ENCODE results near the gene SMAD9.

The SMAD9 gene

DNA sequence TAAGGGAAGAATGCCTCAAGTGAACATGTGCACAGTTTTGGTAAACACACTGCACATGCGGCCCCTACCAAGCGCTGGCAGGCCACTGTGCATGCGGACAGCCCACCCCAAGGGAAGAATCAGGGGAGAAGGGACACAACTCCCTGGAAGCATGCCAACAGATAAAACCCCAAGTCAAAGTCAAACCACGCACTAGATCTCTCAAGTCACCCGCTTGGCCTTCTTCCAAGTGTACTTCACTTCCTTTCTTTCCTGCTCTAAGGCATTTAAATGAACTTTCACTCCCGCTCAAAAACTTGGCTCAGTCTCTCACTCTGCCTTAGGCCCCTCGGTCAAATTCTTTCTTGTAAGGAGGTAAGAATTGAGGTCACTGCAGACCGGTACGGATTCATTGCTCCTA is 105.6 kb downstream of the SMAD9 start:
- DNase-seq, result peak; percentile 52

DNA sequence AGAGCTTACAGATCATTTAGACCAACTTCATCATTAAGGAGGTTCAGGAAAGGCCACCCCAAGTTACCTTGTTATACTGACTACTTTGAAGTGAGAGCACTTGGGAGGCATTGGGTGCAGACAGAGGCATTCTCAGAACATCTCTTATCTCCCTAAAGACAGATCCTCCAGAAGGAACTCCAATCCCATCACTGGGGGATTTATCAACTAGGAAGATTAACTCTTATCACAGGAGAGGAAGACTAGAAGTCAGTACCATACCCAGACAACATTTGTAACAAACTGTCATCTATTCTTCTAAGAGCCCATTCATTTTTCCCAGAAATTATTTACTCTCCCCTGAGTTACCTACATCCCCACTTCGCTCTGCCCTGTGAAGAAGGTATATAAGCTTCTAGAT is 106.8 kb downstream of the SMAD9 start:
- peak; percentile 90 for DNase-seq

DNA sequence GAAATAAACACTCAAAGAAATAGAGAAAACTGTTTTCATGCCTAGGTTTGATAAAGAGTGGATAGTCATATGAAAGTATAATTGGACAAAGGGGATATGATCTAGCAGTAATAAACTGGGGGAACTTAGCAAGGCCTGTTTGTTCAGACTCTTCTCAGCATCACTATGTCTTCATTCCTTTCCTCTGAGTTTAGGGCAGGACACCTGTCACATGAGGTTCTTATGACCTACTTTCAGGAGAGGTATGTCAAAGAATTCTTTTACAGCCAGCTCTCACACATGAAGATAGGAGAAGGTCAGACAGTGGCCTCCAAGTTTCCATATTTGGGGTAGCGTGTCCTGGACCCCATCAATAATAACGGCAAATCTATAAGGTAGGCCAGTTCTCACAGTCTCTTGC is 112.4 kb downstream of the SMAD9 start:
- no peak for DNase-seq

DNA sequence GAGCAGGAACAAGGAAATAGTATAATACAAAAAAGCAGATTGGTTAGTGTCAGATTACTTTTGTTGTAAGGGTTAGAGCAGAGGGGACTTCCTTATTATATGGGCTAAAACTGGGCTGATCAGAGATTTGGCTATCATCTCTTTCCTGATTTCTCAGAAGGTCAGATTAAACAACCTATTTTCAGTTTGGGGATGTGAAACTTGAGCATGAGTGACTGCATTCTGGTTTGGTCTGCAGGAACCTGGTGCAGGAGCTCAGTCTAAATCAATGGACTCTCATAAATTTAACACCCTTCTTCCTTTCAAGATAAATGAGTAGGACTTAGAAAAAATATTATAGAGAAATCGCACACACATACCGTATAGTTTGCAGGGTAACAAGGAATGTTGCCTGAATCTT is 113.9 kb downstream of the SMAD9 start:
- no peak for DNase-seq

DNA sequence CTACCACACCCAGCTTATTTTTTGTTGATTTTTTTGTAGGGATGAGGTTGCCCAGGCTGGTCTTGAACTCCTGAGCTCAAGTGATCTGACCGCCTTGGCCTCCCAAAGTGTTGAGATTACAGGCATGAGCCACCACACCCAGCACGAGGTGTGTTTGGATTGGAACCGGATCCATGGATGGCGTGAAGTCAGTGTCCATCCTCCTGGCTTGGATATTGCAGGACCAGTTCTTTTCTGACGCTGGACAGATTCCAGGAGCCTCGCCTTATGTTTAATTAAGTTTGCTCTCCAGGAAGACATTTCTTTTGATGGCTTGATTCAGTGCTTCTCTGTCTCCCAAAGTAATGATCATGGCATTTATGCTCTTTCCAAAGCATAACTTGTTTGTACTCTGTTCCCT is 115.5 kb downstream of the SMAD9 start:
- no peak for DNase-seq

DNA sequence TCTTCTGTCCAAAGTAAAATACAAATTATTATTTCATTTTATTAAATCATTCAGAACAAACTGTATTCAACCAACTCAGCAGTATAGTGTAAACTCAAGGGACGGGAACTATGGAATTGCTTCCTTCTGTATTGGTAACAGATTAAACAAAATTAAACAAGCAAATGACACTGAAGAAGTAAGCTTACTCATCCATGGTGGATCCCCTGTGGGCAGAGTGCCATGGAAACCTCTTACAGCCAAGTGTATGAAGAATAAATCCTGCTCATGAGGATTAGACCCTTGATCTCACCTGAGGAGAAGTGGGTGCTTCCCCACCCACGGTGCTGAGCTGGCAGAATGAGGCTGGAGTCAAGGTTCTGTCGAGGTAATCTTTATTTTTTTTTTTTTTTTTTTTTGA is 119.0 kb downstream of the SMAD9 start:
- peak; percentile 42 for DNase-seq

DNA sequence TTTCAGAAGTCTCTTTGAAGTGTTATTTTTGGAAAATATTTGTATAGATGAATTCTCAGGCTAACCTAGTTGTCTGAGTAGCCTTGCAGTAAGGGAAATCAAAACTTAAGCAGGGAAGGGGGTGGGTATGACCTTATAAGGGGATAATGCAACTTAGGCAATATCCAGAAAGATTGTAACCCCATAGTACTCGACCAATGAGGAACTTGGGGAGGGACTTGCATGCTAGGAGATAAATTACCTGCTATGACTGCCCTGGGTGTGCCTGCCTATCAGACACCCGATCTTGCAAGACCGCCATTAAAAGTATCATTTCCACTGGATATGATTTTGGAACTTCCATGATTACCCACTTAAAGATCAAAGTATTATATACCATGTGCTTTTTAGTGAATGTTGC is 124.0 kb downstream of the SMAD9 start:
- no peak for DNase-seq

DNA sequence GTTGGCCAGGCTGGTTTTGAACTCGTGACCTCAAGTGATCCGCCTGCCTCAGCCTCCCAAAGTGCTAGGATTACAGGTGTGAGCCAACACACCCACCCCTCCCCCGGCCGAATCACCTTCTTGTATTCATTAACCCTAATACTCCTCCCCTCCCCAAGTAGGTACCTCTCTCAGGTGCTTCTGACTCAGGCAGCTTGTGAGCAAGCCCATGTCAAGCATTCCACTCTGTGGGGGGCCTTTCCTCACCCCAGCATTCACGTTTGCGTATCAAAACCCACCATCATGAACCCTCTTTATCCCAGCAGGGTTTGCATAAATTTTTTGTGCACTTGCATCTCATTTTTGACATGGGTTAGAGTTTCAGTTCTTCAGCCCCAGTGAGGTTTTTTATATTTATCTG is 124.6 kb downstream of the SMAD9 start:
- no peak for DNase-seq

All from NCI-H82 (cell line).